ENCODE data around the gene SCTR.

SCTR gene

DNA sequence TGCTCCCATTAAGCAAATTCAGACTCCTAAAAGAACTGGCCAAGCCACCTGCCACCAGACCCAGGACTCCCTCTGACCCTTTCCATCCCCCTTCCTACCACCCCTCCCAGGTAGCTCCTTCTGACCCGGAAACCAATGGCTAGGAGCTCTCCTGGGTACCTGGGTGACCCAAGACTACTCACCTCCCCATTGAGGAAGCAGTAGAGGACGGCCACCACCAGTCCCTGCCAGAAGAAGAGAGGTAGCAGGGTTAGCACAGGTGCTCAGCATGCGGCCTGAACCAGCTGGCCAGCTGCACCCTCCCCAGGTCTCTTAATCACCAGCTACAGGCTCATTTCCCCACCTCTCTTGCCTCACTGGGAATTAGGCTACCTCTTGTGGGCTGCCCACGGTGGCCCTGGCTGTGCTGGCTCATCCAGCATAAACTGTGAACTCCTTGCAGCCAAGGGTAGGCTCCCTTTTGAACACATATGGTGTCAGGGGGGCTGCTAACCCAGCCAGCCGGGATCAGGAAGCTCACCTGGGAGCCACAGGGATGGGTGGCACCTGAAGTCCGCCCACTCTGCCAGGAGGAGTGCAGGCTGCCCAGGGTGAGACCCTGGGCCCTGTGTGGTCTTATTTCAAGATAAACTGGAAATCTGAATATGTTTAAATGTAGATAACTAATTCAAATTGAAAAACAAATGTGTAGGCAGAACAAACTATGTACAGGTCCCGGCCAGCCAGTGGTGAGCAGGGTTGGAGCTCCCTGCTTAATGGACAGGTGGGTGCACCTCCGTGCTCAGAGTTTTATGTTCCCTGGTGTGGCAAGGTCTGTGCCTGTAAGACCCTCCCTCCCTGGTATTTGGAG is 82.7 kb downstream of the SCTR start:
- DNase-seq = no peak

DNA sequence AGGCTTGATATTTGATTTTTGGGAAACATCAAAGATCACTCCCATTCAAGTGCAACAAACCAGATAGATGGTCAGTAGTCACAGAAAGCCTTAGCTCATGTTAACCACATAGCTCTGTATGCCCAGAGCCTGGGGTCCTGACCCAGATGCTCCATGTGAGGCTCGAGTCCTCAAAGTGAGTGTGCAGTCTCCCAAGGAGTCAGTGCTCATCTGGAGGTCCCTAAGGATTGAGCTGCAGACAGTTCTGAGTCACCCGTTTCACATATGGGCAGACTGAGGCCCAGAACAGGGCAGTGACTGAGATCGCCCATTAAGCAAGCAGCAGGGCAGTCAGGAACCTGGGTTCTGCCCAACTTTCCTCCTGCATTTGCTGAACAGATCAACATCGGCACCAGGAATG is 83.4 kb downstream of the SCTR start:
- no peak for DNase-seq

DNA sequence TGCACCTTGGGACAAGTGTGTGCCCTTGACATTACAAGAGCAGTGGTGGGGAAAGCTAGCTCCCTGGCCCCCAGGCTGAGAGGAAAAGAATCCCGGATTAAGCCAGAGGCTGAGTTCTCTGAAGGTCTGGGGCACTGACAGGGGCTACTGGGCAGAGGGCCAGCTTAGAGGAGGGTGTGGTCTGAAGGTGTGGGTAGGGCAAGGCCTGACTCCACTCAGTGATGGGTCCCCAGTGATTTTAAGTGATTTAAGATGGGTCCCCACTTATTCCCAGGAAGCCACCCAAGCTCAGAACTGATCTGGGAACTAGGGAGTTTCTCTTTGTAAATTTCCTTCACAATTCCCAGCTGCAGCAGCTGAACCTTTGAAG is 83.8 kb downstream of the SCTR start:
- no peak for DNase-seq

DNA sequence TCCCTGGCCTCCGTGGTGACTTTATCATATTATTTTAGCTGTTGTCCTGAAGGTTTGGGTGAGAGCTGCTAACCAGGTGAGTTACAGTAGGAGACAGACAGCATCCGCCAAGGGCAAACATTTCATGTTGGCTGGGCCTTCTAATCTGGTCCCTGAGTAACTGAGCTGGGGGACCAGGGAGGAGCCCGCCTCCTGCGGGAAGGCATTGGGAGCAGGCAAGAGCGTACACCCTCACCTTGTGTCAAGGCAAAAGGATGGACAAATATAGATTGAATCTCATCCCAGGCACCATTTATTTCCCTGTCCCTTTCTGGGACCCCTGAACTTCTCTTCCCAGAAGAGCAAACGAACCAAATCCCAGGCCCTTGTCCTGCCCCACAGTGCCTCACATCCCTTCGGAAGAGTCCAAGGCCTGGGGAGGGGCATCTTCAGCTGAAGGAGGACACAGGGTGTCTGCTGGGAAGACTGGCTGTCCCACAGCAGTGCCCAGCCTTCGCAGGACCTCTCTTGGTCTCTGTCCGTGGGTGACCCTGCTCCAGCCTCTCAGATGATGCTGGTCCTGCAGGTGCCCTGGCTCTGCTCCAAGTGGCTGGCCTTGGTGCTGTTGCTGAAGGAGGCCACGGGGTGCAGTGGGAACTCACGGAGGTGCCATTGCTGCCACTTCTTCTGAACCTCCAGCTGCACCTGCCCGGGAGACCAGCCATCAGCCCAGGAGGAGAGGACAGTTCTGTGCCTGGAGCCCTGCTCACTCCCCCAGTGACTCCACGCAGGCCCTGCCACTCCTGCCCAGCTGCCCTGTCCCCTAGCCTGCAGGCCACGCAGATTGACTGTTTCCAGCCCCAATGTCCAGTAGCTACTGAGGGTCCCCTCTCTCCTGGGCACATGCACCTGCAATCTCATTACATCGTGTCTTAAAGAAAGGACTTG is 84.4 kb downstream of the SCTR start:
- DNase-seq = no peak

DNA sequence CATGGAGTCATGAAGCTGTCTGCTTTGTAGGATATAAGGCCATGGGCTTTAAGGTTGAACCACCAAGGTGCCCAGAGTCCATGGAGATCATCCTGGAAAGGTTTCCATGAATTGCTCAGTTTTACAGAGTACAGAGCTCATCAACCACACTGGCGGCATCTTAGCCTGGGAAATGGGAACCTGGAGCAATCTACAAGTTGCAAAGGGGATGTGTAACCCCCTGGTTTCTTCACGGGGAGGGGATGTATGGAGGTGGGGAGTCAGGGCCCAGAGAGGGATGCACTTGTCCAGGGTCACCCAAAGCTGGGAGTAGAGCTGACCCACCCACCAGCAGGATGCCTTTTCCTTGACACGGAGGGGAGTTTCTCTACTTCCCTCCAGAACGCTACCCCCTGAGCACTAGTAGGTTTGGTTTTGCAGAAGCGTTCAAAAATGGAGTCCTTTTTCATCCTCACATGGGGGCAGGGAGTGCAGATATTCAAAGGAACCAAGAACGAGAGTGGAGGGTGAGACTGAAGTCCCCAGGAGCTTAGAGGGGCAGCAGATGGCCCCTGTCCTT is 85.5 kb downstream of the SCTR start:
- DNase-seq = no peak

DNA sequence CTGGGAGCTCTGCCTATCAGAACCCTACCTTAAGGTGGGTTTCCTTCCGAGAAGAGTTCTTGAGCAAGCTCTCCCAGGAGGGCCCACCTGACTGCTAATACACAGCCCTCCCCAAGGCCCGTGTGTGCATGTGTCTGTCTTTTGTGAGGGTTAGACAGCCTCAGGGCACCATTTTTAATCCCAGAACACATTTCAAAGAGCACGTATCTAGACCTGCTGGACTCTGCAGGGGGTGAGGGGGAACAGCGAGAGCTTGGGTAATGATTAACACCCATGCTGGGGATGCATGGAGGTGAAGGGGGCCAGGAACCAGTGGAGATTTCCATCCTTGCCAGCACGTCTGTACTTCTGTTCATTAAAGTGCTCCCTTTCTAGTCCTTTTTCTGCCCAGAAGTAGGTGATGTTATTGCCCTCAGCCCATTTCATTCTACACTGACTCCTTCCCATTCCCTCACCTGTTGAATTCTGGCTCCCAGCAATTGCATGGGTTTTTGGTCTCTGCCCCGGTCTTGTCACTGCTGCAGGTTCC is 86.1 kb downstream of the SCTR start:
- no peak for DNase-seq

DNA sequence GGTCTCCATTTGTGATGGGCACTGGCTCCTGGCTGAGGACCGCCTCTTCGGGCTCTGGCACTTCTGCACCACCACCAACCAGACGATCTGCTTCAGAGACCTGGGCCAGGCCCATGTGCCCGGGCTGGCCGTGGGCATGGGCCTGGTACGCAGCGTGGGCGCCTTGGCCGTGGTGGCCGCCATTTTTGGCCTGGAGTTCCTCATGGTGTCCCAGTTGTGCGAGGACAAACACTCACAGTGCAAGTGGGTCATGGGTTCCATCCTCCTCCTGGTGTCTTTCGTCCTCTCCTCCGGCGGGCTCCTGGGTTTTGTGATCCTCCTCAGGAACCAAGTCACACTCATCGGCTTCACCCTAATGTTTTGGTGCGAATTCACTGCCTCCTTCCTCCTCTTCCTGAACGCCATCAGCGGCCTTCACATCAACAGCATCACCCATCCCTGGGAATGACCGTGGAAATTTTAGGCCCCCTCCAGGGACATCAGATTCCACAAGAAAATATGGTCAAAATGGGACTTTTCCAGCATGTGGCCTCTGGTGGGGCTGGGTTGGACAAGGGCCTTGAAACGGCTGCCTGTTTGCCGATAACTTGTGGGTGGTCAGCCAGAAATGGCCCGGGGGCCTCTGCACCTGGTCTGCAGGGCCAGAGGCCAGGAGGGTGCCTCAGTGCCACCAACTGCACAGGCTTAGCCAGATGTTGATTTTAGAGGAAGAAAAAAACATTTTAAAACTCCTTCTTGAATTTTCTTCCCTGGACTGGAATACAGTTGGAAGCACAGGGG is 87.1 kb downstream of the SCTR start:
- DNase-seq = no peak

DNA sequence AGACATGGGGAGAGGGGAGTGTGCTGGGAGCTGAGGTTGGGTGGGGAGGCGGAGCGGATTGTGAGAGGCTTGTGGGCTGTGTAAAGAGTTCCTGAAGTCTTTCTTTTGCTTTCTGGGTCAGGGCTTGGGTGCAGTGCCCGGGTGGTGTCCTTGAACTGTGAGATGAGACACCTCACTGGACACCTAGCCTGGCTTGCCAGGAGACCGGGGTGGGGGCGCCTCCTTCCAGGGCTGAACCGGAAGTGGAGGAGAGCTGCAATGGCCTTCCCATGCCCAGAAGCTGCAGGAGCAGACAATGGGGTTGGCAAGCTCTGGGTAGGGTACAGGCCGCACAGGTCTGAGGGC is 88.4 kb downstream of the SCTR start:
- DNase-seq = no peak

DNA sequence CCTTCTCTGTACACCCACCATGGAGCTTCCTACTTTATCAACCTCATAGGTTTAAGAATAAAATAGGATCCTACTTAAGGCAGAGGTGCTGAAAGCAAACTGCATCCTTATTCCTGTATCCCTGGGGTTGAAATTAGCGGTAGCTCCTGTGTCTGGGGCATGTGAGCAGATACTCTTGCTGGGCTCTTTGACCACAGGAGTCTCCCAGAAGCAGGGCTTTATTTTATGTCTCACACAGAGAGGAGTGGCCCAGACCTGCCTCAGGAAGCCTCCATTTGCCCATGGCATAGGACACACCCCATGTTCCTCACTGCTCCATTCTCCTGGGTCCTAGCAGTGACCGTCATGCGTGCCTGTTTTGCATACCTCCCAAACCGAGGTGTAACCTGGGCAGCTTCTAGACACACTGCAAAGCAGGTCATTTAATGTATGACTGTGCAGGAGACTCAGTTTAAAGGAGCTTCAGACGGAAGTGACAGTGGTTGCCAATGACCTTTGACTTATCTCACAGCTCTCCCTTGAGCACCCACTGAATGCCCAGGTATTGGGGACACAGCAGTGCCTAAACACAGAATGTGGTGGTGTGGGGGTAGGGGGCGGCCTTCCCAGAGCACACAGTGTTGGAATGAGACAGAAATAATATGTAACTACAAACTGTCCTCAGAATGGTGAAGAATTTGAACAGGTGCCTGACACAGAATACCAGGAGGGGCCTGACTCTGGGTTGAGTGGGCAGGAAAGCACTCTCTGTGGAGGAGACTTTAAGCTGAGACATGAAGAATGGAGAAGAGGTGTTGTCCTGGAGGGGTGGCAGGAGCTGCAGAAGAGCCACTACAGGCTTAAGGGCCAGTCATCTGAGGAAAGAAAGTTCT is 89.0 kb downstream of the SCTR start:
- no peak for DNase-seq

DNA sequence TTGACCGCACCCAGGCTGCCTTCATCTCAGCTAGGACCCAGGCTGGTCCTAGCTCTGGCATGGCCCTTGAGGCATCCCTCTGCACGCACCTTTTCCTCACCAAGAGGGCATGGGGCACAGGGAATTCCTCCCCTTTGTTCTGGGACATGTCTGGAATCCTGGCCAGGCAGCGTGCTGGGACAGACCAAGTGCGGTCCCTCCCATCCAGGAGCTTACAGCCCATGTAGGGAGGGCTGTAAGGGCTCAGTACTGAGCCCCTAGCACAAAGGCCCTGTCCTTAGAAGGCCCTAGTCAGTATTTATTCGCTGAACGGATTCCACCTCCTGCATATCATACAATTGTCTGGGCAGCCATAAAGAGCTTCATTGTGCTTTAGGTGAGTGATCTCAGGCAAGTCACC is 89.6 kb downstream of the SCTR start:
- DNase-seq = no peak

DNA sequence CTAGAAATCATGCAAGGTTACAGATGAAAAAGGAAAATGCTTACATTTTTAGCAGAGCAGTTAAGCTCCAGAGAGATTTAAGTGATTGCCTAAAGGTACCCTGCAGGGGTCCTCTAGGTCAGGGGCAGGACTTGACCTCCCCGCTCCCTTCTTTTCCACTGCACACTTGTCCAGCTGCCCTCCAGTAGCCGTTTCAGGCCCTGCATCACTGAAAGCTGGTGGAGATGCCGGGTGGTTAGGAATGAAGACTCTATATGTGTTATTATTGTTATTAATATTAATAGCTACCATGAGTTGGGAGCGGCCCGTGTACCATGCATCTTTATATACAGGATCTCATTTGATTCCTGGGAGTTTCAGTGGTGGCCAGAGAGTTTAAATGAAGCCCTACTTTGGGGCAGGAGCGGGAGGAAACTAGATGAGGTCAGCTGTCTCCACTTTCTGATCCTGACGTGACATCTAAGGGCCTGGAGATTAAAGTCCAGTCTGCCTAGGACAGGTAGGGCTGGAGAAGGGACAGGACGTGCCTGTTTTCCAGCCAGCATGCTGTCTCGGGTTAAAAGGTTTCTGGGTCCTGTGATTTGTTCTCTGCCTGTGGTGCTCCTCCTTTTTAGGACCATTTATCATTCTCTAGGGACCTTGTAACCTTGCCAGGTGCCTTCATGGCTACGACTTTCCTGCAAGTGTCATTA is 90.5 kb downstream of the SCTR start:
- DNase-seq = no peak

DNA sequence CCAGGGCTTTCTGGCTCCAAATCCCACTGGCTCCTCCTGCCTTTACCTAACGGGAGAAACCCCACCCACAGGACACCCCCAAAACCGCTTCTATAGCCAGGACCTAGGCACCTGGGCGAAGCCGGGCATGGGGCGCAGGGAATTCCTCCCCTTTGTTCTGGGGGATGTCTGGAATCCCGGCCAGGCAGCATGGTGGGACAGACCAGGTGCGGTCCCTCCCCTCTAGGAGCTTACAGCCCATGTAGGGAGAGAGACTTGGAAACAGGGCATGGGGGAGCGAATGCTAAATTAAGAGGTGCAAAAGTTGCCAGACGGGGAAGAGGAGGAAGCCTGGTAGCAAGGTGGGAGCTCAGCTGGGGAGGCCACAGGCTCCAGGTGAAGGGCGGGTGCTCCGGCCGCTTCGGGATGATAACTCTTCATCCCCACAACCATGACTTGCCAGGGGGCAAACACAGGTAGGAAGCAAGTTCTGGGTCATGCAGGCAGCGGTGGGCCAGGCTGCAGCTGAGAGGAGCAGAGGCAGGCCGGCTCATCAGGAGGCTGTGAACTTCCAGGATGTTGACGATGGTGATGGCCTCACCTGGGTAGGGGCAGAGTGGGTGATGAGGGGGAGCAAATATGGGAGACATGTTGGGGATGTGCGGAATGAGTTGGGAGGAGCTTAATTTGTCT is 91.3 kb downstream of the SCTR start:
- no peak for DNase-seq

DNA sequence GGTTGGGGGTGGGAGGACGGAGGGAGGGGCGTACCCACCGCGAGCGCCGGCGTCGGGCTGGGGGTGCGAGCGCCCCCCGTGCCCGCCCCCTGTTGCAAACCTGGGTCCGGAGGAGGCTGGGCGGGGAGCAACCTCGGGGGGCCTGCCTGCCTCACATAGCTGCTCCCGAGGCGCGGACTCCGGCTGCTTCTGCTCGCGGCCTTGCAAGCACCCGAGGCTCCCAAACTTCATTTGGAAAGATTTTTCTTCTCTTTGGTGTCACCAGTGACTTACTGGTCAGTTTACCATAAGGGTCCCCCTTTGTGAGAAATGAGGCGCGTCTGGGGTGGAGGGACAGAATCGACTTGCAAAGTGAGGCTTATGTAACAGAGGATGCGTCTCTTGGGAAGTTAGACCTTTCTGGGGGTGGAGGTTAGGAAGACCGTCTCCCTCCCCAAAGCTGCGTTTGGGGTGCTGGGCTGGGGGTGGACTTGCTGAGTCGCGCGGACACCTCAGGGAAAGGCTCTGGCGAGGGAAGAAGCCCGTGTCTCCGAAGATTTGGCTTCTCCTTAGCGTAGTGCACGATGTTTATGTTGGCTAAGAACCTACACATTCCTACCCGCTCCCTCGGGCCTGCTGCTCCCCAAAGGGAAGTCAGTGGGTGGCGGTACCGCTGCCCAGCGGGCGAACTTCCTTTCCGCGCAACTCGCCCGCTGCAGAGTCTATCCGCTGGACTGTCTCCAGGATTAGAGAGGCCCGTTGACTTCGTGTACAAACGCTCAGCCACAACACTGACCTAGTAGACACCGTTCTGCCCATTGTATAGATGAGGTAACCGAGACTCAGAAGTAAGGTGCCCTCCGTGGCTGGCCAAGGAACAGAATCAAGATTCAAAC is 92.1 kb downstream of the SCTR start:
- DNase-seq = no peak

DNA sequence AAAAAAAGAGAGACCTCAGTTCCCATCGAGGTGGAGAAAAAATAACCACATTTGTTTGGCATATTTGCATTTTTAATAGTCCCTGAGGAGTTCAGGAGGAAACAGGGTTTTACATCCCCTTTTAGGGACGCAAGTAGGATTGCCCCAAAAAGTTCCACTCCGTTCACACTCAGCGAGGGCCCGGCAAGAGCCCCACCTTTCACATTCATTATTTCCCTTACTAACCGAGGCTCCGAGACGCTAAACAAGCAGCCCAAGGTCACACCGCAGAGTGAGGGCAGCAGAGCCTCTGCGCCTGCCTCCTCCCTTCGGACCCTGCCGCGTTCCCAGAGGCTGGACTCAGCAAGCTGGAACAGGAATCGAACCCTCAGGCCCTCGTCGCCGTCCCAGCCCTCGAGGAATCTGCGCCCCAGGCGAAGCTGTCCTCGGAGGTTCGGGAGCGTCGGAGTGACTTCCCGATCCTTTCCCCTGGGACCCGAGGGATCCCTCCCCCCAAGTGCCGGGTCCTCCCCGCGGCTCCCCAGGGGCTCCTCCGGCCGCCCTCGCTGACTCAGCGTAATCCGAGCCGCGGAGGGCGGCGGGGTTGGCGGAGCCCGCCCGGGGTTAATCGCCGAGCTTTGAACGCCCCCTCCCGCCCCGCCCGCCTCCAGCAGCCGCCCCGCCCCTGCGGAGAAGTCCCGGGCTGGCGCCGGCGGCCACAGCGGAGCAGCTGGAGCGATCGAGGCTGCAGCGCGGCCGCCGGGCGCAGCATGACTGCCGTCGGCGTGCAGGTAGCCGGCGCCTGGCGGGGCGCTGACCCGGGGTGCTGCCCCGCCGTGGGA is 92.9 kb downstream of the SCTR start, which contains the start of gene TMEM37:
Gene TMEM37 (plus strand): TSS at position 700 of the 821 bp plus-strand sequence. CDS start 50 bp downstream, at position 750.
- peak; percentile 82 for DNase-seq

DNA sequence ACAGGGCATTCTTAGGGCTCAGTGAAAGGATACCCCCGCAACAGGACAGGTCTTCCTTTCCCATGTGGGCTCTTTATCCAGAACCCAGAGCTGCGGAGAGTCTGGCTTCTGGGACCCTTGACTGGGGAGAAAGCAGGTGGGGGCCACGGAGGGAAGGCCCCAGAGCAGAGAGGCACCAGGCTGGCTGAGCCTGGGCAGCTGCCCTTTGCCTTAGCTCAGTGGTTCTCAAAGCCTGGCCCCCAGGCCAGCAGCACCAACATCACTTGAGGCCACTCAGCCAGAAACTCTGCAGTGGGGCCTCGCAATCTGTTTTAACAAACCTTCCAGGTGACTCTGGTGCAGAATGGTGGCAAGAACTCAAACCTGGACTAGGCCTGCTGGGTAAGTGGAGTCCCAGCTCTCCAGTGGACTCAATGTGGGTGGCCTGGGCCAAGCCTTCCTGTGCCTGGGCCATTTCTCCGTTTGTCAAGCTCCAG is 94.2 kb downstream of the SCTR start:
- no peak for DNase-seq

DNA sequence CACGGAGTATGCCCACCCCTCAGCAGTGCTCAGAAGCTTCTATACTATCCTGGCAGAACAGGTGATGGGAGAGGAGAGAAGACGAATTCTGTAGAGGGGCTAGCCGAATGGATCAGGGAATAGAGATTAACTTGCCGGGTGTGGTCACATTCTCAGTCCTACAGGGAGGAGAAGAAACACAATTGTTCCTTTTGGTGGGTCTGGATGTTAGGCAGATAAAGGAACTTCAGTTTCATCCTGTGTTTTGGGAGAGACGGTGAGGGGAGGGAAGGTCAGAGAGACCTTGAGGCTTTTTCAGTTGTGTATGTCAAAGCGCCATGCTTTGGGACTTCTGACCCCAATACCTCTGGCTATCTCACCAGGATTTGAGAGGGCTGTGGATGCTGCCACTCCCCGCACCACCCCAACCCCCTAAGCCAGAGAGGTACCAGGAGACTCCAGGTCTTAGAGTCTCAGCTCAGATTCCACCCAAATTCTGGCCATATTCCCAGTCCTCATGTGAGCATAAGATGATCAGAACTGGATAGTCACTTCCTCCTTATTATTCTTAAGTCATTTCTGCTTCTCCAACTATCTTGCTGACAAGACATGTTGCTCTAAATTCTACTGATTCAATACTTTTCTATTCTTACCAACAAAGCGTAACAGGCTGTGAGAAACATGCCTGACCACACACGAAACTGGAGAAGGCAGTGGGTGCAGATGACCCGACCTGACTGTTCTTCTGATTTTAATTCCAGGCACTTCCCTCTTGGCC is 94.9 kb downstream of the SCTR start:
- DNase-seq = no peak

DNA sequence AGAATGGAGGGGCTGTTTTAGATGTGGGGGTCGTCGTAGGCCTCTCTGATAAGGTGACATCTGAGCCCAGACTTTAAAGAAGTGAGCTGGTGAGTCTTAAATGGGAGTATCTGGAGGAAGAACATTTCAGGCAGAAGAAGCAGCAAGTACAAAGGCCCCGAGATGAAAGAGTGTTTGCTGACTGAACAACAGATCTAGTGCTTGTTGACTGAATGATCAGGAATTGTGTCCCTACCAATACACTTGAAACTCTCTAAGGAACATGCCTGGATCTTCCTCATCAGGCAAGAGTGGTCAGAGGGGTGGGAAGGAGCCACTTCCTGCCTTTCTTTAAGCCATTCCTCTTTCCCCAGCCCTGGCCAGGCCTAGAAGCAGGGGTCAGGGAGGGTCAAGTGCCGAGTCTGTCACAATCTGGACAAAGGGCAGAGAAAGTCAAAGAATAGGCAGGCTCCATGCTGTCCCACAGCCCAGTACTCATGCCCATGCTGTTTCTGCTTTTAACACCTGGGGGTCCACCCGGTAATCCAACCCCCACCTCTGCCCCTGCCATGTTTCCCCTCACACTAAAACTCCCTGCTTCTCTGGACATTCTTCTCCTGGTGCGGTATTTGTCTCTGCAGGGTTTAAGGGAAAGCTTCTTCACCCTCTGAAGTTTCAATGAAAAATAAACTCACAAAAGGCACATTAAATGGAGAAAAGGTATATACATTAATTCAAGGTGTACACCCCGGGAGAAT is 95.6 kb downstream of the SCTR start:
- DNase-seq = no peak

Data from right forelimb (tissue), 1 donor.